HG03066 (cell line): Measurements from ENCODE around the gene IL12RB2.
"Not testable (repeated sequence)": the region's sequence is repeated elsewhere in the genome, so short reads cannot be mapped to it uniquely, and the experiment has no call there.

Experiments
- ATAC-seq: cut with Tn5 transposase; IDR thresholded peaks from one replicate; pipeline ENCODE4 v1.9.1; 2021; ENCODE audit warnings: low read depth; ENCODE audit not compliant: unreplicated experiment

Gene IL12RB2

DNA sequence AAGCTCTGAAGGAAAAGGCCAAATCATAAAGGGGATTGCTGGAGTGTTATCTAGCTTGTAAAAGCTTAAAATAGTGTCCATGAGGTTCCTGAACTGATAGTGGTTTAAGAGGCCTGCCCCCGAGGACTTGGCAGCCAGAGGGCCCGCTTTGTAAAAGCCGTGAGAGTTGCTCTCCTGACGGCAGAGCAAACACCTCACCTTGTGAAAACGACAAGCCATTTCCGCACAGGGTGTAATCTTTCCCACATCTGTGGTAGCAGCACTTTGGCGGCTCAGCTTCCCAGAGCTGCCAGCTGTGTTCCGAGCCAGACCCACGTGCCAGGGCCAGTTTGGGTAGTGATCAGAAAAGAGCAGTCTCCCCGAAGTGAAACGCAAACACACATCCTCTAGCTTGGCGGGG is 85.6 kb downstream of the IL12RB2 start:
- ATAC-seq, result no peak

- no peak for ATAC-seq
These were observed 86.1 kb downstream of the IL12RB2 start for GRCh38 chr1:67393737-67394136.

DNA sequence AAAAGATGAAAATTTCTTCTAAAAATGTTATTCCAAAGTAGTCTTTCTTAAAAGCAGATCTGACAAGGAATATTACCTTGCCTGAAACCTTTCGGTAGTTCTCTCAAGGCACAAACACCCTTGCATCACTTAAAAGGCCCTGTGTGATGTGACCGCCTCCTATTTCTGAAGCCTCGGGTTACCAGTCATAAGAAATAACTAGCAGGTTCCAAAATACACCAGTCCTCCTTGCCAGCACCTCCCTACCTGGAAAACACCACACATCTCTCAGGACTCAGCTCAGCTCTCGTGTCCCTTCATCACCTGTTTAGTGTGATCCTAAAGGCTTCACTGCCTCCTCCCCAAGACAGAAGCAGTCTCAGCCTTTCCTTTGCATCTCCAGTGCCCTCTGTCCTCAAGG is 86.9 kb downstream of the IL12RB2 start:
- ATAC-seq, result no peak

DNA sequence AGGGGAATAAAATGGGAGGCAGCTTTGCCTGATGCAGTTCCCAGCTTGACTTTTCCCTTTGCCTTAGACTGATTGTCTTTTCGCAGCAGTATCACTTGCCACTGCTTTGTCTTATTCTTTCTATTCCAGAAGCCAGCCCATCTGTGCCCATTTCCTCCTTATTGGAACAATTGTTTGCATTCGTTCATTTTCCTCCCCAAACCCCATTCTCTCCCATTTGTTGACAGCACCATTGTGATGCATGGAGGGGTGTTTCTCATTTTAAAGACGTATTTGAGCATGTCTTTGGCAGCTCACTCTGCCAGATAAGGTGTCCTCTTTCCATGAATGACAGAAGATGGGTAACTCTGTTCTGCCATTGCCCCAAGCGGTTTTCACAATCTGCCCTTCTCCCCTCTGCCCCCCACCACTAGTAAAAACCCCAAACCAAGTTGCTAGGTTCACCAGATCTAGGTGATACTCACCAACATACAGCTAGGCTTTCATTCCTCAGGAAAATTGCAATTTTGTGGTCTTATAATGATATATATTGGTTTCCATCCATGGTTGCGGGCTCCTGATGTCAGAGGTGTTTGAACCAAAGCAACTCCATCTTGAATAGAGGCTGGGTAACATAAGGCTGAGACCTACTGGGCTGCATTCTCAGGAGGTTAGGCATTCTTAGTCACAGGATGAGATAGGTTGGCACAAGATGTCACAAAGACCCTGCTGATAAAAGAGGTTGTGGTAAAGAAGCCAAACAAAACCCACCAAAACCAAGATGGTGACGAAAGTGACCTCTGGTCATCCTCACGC is 91.7 kb downstream of the IL12RB2 start:
- no peak for ATAC-seq

DNA sequence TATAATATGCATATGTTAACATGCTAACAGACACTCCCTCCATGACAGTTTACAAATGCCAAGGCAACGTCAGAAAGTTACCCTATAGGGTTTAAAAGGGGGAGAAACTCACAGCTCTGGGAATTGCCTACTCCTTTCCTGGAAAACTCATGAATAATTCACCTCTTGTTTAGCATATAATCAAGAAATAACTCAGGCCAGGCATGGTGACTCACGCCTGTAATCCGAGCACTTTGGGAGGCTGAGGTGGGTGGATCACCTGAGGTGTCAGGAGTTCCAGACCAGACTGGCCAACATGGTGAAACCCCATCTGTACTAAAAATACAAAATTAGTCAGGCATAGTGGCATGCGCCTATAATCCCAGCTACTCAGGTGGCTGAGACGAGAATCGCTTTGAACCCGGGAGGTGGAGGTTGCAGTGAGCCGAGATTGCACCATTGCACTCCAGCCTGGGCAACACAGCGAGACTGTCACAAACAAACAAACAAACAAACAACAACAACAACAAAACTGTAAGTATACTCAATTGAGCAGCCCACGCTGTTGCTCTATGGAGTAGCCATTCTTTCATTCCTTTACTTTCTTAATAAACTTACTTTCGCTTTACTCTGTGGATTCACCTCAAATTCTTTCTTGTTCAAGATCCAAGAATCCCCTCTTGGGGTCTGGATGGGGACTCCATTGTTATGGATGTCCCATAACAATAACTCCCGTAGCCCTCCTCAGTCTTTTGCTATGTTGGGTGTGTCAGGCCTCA is 92.5 kb downstream of the IL12RB2 start:
- not testable (repeated sequence) for ATAC-seq

- no peak for ATAC-seq
These were observed 93.8 kb downstream of the IL12RB2 start for GRCh38 chr1:67401443-67401842.

DNA sequence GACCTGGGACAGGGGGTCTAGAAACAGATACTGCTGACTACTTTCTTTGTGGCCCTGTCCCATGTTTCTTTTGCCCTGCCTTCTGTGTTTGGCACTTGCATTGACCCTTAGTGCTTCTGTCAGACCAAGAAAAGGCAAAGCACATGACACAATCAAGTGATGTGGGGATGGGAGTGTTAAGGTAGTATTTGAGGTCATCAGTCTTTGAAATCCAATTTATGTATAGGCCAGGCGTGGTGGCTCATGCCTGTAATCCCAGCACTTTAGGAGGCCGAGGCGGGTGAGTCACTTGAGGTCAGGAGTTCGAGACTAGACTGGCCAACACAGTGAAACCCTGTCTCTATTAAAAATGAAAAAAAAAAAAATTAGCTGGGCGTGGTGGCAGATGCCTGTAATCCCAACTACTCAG is 96.5 kb downstream of the IL12RB2 start:
- no peak for ATAC-seq

DNA sequence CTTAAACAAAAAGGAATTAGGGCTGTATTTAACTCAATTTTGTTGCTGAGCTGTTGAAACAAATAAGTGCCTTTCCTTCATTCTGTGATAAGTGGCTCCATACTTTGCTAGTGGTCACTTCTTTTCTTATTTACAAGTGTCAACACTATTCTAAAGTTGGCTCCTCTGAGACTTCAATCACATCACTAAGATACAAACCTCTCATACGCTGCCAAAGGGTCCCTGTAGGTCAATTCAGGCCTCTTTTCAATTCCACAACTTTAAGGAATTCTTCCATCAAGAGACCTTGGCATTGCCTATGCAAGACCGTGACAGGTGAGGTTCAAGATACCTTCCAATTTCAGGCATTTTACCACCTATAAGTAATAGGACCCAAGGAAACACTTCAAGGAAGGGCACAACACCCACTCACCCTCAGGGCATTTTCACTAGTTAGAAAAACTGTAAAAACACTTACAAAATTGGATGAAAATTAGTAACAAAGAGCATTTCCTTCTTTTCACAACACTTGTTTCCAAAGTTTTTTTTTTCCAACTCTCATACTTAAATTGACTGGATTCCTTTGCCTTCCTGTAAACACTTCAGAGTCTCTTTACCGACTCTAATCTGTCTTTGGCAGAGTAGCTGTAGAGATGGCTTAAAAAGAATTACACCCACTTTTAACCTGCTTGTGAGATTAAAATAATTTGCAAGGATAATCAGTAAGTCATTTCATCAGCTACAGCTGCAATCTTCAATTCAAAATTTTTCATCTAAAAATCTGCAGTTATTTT is 98.0 kb downstream of the IL12RB2 start:
- no peak for ATAC-seq

DNA sequence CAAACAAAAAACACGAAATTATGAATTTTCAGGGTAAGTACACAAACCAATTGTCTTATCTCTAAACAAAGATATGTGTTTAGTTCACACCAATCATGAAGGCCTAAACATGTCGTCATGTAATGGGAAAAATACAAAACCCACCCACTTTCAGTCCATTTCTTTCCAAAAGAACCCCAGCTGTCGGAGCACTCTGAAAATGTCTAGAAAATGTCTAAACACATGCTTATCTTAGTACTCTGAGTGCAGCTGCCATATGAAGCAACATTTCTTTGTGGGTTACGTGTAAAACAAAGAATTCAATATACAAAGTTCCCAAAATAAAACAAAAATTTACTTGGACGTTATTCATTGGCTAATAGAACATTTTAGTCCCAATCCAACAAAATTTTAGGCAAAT is 99.8 kb downstream of the IL12RB2 start:
- ATAC-seq, result no peak

GRCh38 chr1:67408148-67408547 is 100.5 kb downstream of the IL12RB2 start:
- ATAC-seq, result no peak

DNA sequence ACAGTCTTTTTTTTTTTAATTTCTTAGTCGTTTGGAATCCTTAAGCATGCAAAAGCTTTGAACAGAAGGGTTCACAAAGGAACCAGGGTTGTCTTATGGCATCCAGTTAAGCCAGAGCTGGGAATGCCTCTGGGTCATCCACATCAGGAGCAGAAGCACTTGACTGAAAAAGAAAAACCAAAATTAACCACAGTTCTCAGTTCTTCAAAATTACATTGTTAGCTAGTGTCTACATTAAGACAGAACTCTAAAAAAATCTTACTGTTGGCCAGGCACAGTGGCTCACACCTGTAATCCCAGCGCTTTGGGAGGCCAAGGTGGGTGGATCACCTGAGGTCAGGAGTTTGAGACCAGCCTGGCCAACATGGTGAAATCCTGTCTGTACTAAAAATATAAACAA is 105.4 kb downstream of the IL12RB2 start:
- ATAC-seq, result not testable (repeated sequence)

GRCh38 chr1:67414574-67414973 is 106.9 kb downstream of the IL12RB2 start:
- no peak for ATAC-seq

GRCh38 chr1:67415041-67415440 is 107.4 kb downstream of the IL12RB2 start:
- ATAC-seq, result no peak

DNA sequence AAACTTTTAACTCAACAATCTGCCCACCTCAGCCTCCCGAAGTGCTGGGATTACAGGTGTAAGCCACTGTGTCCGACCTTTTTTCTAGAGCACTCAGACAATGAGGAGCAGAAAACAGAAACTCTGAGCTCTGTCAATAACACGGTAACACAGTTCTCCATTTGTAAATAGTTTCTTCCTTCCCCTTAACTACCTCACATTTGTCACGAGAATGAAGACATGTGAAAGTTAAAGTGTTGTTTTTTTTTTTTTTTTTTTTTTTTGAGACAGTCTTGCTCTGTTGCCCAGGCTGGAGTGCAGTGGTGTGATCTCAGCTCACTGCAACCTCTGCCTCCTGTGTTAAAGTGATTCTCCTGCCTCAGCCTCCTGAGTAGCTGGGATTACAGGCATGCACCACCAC is 110.1 kb downstream of the IL12RB2 start:
- ATAC-seq, result not testable (repeated sequence)

DNA sequence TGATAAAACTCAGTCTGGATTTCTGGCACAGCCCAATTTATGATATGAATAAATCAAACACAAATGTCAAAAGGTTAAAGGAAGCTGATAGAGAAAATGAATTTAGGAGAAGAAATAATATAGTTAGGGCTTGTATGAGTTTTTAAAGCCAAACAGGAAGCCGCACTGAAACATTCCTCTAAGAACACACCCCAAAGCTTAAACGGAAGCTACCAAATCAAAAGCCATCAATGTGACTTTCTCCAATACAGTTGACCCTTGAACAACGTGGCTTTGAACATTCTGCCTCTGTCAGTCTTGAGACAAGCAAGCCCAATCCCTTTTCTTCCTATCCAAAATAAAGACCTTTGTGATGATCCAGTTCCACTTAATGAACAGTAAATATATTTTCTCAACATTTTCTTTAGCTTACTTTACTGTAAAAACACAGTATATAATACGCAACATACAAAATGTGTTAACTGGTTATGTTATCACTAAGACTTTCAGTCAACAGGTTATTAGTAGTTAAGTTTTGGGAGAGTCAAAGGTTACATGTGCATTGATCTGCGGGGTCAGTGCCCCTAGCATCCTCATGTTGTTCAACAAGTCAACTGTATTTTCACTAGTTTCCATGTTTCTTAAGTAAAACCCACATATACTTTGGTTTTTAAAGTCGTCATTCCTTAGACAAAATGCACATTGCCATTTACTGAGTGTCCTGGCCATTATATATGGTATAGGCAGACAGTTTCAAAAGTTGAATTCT is 111.3 kb downstream of the IL12RB2 start:
- no peak for ATAC-seq

- no peak for ATAC-seq
These were observed 113.3 kb downstream of the IL12RB2 start for GRCh38 chr1:67420835-67421492.

GRCh38 chr1:67427465-67427864 is 119.8 kb downstream of the IL12RB2 start:
- no peak for ATAC-seq

- no peak for ATAC-seq
These were observed 120.3 kb downstream of the IL12RB2 start for GRCh38 chr1:67427947-67428346.

GRCh38 chr1:67429011-67429527 is 121.4 kb downstream of the IL12RB2 start:
- no peak for ATAC-seq
